HL-60 (cell line): Measurements from ENCODE around the gene ARL6.

ENCODE experiments used
- DNase-seq, 2 experiments: peaks; one replicate each; pipeline ENCODE4 v3.0.0-alpha.2; 2010 to 2020; ENCODE audit warnings: low read depth in 1 of 2, low spot score in 1 of 2
- H3K27ac ChIP-seq: fragments of 250-450 bp; sonication (Bioruptor Pico); replicated peaks from 2 replicates; pipeline ENCODE4 v1.5.1; 2020; ENCODE audit warnings: mild to moderate bottlenecking, moderate library complexity
- H3K27me3 ChIP-seq: fragments of 250-450 bp; sonication (Bioruptor Pico); 2 replicates; pipeline ENCODE4 v1.5.1; 2021; ENCODE audit warnings: mild to moderate bottlenecking, moderate library complexity; ENCODE audit not compliant: insufficient read depth, poor library complexity, severe bottlenecking
- H3K4me3 ChIP-seq: replicated peaks from 2 replicates; pipeline ENCODE4 v1.5.1; 2011; ENCODE audit warnings: mild to moderate bottlenecking, control low read depth, low read length; ENCODE audit not compliant: insufficient read depth
- GABPA ChIP-seq: IDR thresholded peaks from 2 replicates; pipeline ENCODE4 v1.6.1; 2012; ENCODE audit warnings: low read depth
- POLR2AphosphoS5 ChIP-seq: IDR thresholded peaks from 2 replicates; pipeline ENCODE4 v1.6.1; 2012; ENCODE audit warnings: low read depth
- REST ChIP-seq: IDR thresholded peaks from 2 replicates; pipeline ENCODE4 v1.6.1; 2012; ENCODE audit warnings: low read depth; ENCODE audit not compliant: insufficient replicate concordance
- SPI1 ChIP-seq: IDR thresholded peaks from 2 replicates; pipeline ENCODE4 v1.6.1; 2012; ENCODE audit warnings: low read depth, mild to moderate bottlenecking, borderline replicate concordance
- TF ChIP-seq, protein P1 (sequence below): IDR thresholded peaks from one replicate; pipeline ENCODE4 v1.5.1; 2011; ENCODE audit warnings: low read length, control low read depth, inconsistent platforms; ENCODE audit not compliant: insufficient read depth

ARL6 gene

GRCh38 chr3:97744289-97744688, 20.3 kb upstream of the ARL6 start:
- TF ChIP-seq POLR2AphosphoS5, result no peak
- TF ChIP-seq SPI1, result no peak
- TF ChIP-seq, protein P1, sequence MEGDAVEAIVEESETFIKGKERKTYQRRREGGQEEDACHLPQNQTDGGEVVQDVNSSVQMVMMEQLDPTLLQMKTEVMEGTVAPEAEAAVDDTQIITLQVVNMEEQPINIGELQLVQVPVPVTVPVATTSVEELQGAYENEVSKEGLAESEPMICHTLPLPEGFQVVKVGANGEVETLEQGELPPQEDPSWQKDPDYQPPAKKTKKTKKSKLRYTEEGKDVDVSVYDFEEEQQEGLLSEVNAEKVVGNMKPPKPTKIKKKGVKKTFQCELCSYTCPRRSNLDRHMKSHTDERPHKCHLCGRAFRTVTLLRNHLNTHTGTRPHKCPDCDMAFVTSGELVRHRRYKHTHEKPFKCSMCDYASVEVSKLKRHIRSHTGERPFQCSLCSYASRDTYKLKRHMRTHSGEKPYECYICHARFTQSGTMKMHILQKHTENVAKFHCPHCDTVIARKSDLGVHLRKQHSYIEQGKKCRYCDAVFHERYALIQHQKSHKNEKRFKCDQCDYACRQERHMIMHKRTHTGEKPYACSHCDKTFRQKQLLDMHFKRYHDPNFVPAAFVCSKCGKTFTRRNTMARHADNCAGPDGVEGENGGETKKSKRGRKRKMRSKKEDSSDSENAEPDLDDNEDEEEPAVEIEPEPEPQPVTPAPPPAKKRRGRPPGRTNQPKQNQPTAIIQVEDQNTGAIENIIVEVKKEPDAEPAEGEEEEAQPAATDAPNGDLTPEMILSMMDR, result no peak
- TF ChIP-seq REST, result no peak
- TF ChIP-seq GABPA, result no peak
- no peak overlapping the region for H3K27ac ChIP-seq
- no peaks in the 10 kb centered on the region for H3K27me3 ChIP-seq
- no peak overlapping the region for H3K4me3 ChIP-seq
- DNase-seq, result no peak

DNA sequence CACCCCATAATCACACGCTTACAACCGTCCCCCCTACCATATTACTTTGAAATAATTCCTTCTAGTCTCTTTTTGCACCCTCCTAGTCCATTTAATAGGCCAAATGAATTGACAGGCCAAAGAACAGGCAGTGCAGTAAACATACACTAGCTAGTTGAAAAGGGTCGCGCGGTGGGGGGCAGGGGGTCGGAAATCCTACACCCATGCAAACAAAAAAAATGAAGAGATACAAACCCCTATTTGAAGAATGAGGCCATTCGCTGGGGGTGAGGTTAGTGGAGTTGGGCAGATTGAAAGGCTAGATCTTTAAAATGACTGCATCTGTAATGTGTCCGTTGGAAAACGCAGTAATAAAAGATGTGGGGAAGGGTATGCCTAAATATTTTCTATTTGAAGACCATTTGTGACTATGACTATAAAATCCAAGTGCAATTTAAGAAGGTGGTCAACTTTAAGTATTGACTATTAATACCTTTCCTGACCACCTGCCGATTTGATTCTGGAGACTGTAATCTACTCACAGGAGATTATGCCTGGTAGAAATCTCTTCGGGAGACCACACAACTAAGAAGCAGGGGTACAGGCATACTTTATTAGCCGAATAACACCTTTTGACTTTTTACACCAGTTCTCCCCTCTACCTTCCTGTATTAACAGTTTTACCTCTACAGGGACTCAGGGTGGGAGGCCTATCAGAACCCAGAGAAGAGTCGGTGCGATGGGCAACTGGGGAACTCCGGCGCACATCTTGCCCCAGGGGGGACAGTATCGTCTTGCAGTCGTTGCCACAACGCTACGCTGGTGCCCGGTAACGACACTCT, 762 bp upstream of the ARL6 start:
- DNase-seq, result no peak
- no peaks in the 10 kb centered on the region for H3K27me3 ChIP-seq

GRCh38 chr3:97765336-97765735, 778 bp downstream of the ARL6 start:
- Histone ChIP-seq H3K4me3 (peak overlapping the region; percentile 91), H3K27ac (no peak overlapping the region; the same call in 1 of the 2 replicates), H3K27me3 (no peaks in the 10 kb centered on the region)
- DNase-seq, result no peak
- TF ChIP-seq REST, result no peak
- TF ChIP-seq SPI1, result no peak
- TF ChIP-seq POLR2AphosphoS5, result no peak
- no peak for TF ChIP-seq GABPA
- TF ChIP-seq, protein P1, result no peak

More for the DNA sequence above, 762 bp upstream of the ARL6 start:
- Histone ChIP-seq H3K4me3 (peak overlapping the region; percentile 91), H3K27ac (peak overlapping the region; percentile 62)
- TF ChIP-seq REST (no peak), POLR2AphosphoS5 (no peak), SPI1 (no peak), GABPA (no peak)
- TF ChIP-seq, protein P1, result no peak
